Measurements from ENCODE around the gene GIPC1. TPM values are rescaled to one million over a fixed set of nuclear protein-coding genes. Genes with fewer than 3 reads are reported as not detected.

The GIPC1 gene
- total and polyA plus RNA-seq, 8 donors = 43.7 to 154 (median 64.9) TPM

GRCh38 chr19:14476673-14477401 is 19.1 kb downstream of the GIPC1 start:
- peaks cover 34 to 60% of the 10 kb centered on the region in 2 donors for H3K4me1 ChIP-seq
- H3K27me3 ChIP-seq = peaks cover 3 to 39% of the 10 kb centered on the region in 2 donors
- H3K27ac ChIP-seq = peak overlapping the region in 1 of 2 donors; percentile 26
- no peak overlapping the region for H3K4me3 ChIP-seq
- intact Hi-C loops (cut with DNase I) = no loop called here
- peaks cover 0 to 36% of the 10 kb centered on the region in 2 donors for H3K36me3 ChIP-seq
- peak in 3 of 4 donors; percentile 71 to 92 (median 86) for DNase-seq
- no peaks in the 10 kb centered on the region for H3K9me3 ChIP-seq
- TF ChIP-seq CTCF (IDR thresholded peaks at IDR 0.05) = no peak
- ATAC-seq = peak; percentile 18

DNA sequence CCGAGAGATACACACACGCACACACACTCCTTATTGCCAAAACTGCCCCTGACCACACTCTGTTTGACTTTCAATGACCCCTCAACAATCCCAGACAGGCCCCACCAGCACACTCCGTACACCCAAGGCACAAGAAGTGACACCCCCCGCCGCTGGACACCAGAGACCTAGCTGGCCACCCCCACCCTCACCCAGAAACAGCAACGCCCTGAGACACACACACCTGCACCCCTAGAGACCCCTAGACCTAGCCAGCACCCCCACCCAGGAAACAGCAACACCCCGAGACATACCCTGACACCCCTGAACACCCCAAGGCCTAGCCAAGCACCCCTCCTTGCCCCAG is 19.6 kb downstream of the GIPC1 start:
- Histone ChIP-seq H3K36me3 (peaks cover 0 to 38% of the 10 kb centered on the region in 2 donors), H3K27ac (no peak overlapping the region), H3K27me3 (peaks cover 3 to 39% of the 10 kb centered on the region in 2 donors), H3K9me3 (no peaks in the 10 kb centered on the region), H3K4me3 (no peak overlapping the region), H3K4me1 (peaks cover 34 to 62% of the 10 kb centered on the region in 2 donors)
- intact Hi-C loops (cut with DNase I) = no loop called here
- no peak for TF ChIP-seq CTCF (IDR thresholded peaks at IDR 0.05)
- no peak for ATAC-seq
- DNase-seq = no peak

DNA sequence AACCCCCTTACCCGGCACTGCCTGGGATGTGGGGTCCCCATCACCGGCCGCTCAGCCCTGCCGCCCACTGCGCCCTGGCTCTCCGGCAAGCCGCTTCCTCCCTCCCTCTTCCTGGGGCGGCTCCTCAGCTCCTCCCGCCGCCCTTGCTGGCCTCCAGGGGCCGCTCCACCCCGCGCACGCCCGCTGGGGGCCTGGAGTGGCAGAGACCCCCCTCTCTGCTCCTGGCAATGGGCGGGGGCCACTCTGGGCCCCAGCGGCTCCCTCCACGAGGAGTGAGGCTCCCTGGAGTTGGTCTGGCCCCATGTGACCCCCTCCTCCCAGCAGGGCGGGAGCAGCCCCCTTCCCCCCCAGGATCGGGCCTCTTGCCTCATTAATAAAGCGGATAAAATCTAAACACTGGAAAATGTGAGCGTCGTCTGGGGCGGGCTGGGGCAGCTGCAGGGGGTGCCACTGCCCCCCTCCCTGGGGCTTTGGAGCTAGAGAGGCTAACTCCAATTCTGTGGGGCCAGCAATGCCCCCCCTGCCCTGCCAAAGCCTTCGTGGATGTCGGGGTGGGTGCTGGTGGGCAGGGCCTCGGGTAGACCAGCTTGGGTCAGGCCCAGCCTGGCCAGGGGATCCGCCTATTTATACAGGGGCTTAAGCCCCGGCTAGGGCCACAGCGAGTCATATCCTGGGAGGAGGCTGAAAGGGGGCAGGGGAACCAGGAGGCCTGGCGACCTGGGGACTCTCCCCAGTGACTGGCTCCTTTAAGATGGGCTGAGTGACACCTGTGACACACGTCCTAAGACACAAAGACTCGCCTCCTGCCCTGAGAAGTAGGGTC is 20.5 kb downstream of the GIPC1 start, which contains the start of gene PTGER1:
PTGER1 (minus strand) TSS at position 104 of the 823 bp plus-strand sequence. CDS start 1,034 bp downstream, outside the sequence.
- no peak within 1 kb of the TSS for H3K27ac ChIP-seq

DNA sequence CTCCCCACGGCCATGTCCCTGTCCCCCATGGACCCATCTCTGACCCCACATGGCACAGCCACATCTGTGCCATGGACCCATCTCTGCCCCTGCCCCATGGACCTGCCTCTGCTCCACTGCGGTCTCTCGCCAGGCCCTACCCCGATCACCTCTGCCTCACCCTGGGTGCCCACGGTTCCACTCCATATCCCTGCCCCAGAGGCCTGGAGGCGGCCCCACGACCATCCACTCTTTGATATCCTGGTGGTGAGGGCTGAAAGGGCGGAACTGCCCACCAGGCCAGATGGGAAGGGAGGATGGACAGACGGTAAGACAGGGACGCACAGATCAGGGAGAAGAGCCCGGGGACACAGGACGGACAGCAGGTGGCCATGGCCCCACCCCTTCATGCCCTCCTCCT is 21.1 kb downstream of the GIPC1 start:
- no peaks in the 10 kb centered on the region for H3K9me3 ChIP-seq
- ATAC-seq (no peak), DNase-seq (no peak)
- intact Hi-C loops (cut with DNase I) = no loop called here
- no peak overlapping the region for H3K4me3 ChIP-seq
- H3K4me1 ChIP-seq = peaks cover 30 to 54% of the 10 kb centered on the region in 2 donors
- no peak for TF ChIP-seq CTCF (IDR thresholded peaks at IDR 0.05)
- H3K27me3 ChIP-seq = peaks cover 3 to 39% of the 10 kb centered on the region in 2 donors
- no peak overlapping the region for H3K27ac ChIP-seq
- peaks cover 0 to 45% of the 10 kb centered on the region in 2 donors for H3K36me3 ChIP-seq

More for the DNA sequence above, 20.5 kb downstream of the GIPC1 start, which contains the start of gene PTGER1:
- ATAC-seq = peak; percentile 24
- Histone ChIP-seq H3K36me3 (peaks cover 0 to 45% of the 10 kb centered on the region in 2 donors), H3K4me1 (peaks cover 34 to 60% of the 10 kb centered on the region in 2 donors), H3K9me3 (no peaks in the 10 kb centered on the region), H3K4me3 (no peak within 1 kb of the TSS), H3K27me3 (peaks cover 3 to 39% of the 10 kb centered on the region in 2 donors)
- DNase-seq = peak in 3 of 4 donors; percentile 65 to 83 (median 74)
- peak; percentile 13 to 33 for TF ChIP-seq CTCF (IDR thresholded peaks at IDR 0.05)
- intact Hi-C loops (cut with DNase I) = no loop called here

Data from left lung (tissue), 10 donors.